Measurements from ENCODE around the gene ACTN2.

The ACTN2 gene

GRCh38 chr1:236795757-236796667 is 109.7 kb downstream of the ACTN2 start:
- peak overlapping the region; percentile 60 for H3K4me2 ChIP-seq (ENCODE audit: low read length, poor library complexity, severe bottlenecking)
- peak; percentile 71 for DNase-seq
- H3K27me3 ChIP-seq (ENCODE audit: control insufficient read depth in 1 of 2, insufficient read depth in 1 of 2, low read length in 2 of 2) = peaks cover 0 to 4% of the 10 kb centered on the region in 2 experiments
- H2BK5ac ChIP-seq (ENCODE audit: low read depth, low read length, poor library complexity, severe bottlenecking) = no peak overlapping the region
- peak overlapping the region; percentile 73 to 99 for H3K18ac ChIP-seq (ENCODE audit: low read depth in 1 of 2, low read length in 2 of 2)
- H4K8ac ChIP-seq (ENCODE audit: low read length) = peak overlapping the region; percentile 94
- H2AFZ ChIP-seq (ENCODE audit: low read depth, low read length) = peak overlapping the region; percentile 98
- H3K4ac ChIP-seq (ENCODE audit: low read depth in 1 of 2, low read length in 2 of 2) = peak overlapping the region; percentile 37 to 79
- 3% methylated on average over 36 of the region's 41 CpGs for WGBS
- H2BK120ac ChIP-seq (ENCODE audit: low read depth, low read length) = peak overlapping the region; percentile 21
- peak overlapping the region; percentile 85 to 100 for H3K4me3 ChIP-seq (ENCODE audit: insufficient read depth in 1 of 2, low read depth in 1 of 2, low read length in 2 of 2)
- H3K9ac ChIP-seq (ENCODE audit: low read length) = peak overlapping the region; percentile 99
- H2AK5ac ChIP-seq (ENCODE audit: low read length, severe bottlenecking) = no peak overlapping the region
- no peaks in the 10 kb centered on the region for H3K4me1 ChIP-seq (ENCODE audit: control insufficient read depth, insufficient read depth, low read depth, low read length)
- no peak overlapping the region for H2BK12ac ChIP-seq (ENCODE audit: low read length in 2 of 2)
- H3K36me3 ChIP-seq (ENCODE audit: control insufficient read depth in 1 of 2, insufficient read depth in 2 of 2, low read depth in 1 of 2, low read length in 2 of 2) = peaks cover 2 to 4% of the 10 kb centered on the region in 2 experiments
- no peak overlapping the region for H3K27ac ChIP-seq (ENCODE audit: low read length, poor library complexity, severe bottlenecking)
- no peaks in the 10 kb centered on the region for H3K9me3 ChIP-seq (ENCODE audit: control insufficient read depth, low read length)
- peak overlapping the region; percentile 87 for H4K91ac ChIP-seq (ENCODE audit: low read length)
- no peak overlapping the region for H3K23ac ChIP-seq (ENCODE audit: low read length in 2 of 2)
- peak overlapping the region in 1 of 2 experiments; percentile 80 for H3K14ac ChIP-seq (ENCODE audit: low read length in 2 of 2)
- peaks cover 13% of the 10 kb centered on the region for H3K79me1 ChIP-seq (replicated peaks; ENCODE audit: low read length, poor library complexity, severe bottlenecking)
- H2BK15ac ChIP-seq (ENCODE audit: low read depth, poor library complexity, severe bottlenecking) = no peak overlapping the region

GRCh38 chr1:236799001-236799400 is 112.7 kb downstream of the ACTN2 start:
- no peak overlapping the region for H4K8ac ChIP-seq (ENCODE audit: low read length)
- H3K4ac ChIP-seq (ENCODE audit: low read depth in 1 of 2, low read length in 2 of 2) = no peak overlapping the region
- DNase-seq = no peak
- no peak overlapping the region for H4K91ac ChIP-seq (ENCODE audit: low read length)
- H3K4me3 ChIP-seq (ENCODE audit: insufficient read depth in 1 of 2, low read depth in 1 of 2, low read length in 2 of 2) = no peak overlapping the region
- no peak overlapping the region for H2BK5ac ChIP-seq (ENCODE audit: low read depth, low read length, poor library complexity, severe bottlenecking)
- H3K23ac ChIP-seq (ENCODE audit: low read length in 2 of 2) = no peak overlapping the region
- WGBS = 100% methylated on average over 3 of the region's 5 CpGs
- no peak overlapping the region for H2BK15ac ChIP-seq (ENCODE audit: low read depth, poor library complexity, severe bottlenecking)
- H3K4me1 ChIP-seq (ENCODE audit: control insufficient read depth, insufficient read depth, low read depth, low read length) = no peaks in the 10 kb centered on the region
- H2AFZ ChIP-seq (ENCODE audit: low read depth, low read length) = no peak overlapping the region
- no peak overlapping the region for H3K9ac ChIP-seq (ENCODE audit: low read length)
- H3K27ac ChIP-seq (ENCODE audit: low read length, poor library complexity, severe bottlenecking) = no peak overlapping the region
- no peak overlapping the region for H3K4me2 ChIP-seq (ENCODE audit: low read length, poor library complexity, severe bottlenecking)
- no peak overlapping the region for H2BK12ac ChIP-seq (ENCODE audit: low read length in 2 of 2)
- H2BK120ac ChIP-seq (ENCODE audit: low read depth, low read length) = no peak overlapping the region
- H2AK5ac ChIP-seq (ENCODE audit: low read length, severe bottlenecking) = no peak overlapping the region
- H3K9me3 ChIP-seq (ENCODE audit: control insufficient read depth, low read length) = no peaks in the 10 kb centered on the region
- no peaks in the 10 kb centered on the region for H3K27me3 ChIP-seq (ENCODE audit: control insufficient read depth in 1 of 2, insufficient read depth in 1 of 2, low read length in 2 of 2)
- H3K79me1 ChIP-seq (replicated peaks; ENCODE audit: low read length, poor library complexity, severe bottlenecking) = peaks cover 32% of the 10 kb centered on the region
- H3K14ac ChIP-seq (ENCODE audit: low read length in 2 of 2) = no peak overlapping the region
- peaks cover 2 to 11% of the 10 kb centered on the region in 2 experiments for H3K36me3 ChIP-seq (ENCODE audit: control insufficient read depth in 1 of 2, insufficient read depth in 2 of 2, low read depth in 1 of 2, low read length in 2 of 2)
- no peak overlapping the region for H3K18ac ChIP-seq (ENCODE audit: low read depth in 1 of 2, low read length in 2 of 2)

DNA sequence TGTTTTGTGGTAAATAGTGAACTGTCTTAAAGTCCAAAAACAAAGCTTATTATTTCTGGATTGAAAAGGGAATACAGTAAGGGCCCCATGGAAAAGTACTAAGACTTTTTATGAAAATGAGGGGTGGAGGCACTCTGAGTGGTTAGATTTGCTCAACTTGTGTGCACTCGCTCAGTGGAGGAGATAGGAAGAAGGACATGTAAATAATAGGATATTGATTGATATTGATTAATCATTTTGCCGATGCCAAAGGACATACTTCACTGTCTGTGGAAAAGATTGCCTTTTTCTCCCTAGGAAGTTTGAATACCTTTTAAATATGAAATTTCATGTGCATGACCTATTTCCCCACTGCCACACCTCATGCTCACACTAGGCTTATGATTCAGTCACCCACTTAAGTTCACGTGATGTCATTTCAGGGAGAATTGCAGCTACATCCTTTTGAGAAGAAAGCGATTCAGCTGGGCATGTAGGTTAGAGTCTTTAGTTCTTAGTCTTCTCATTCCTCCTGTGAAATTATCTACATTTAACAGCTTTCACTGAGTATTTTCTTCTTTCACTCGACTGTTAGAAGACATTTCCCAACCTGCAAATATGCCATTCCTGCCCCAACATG is 113.8 kb downstream of the ACTN2 start:
- no peak overlapping the region for H2BK12ac ChIP-seq (ENCODE audit: low read length in 2 of 2)
- H3K4ac ChIP-seq (ENCODE audit: low read depth in 1 of 2, low read length in 2 of 2) = no peak overlapping the region
- WGBS = 75% methylated on average over 5 of the region's 5 CpGs
- H4K8ac ChIP-seq (ENCODE audit: low read length) = no peak overlapping the region
- DNase-seq = no peak
- no peak overlapping the region for H2BK15ac ChIP-seq (ENCODE audit: low read depth, poor library complexity, severe bottlenecking)
- no peak overlapping the region for H3K14ac ChIP-seq (ENCODE audit: low read length in 2 of 2)
- no peaks in the 10 kb centered on the region for H3K9me3 ChIP-seq (ENCODE audit: control insufficient read depth, low read length)
- H4K91ac ChIP-seq (ENCODE audit: low read length) = no peak overlapping the region
- no peaks in the 10 kb centered on the region for H3K4me1 ChIP-seq (ENCODE audit: control insufficient read depth, insufficient read depth, low read depth, low read length)
- no peak overlapping the region for H3K27ac ChIP-seq (ENCODE audit: low read length, poor library complexity, severe bottlenecking)
- H2BK120ac ChIP-seq (ENCODE audit: low read depth, low read length) = no peak overlapping the region
- no peak overlapping the region for H3K18ac ChIP-seq (ENCODE audit: low read depth in 1 of 2, low read length in 2 of 2)
- H2BK5ac ChIP-seq (ENCODE audit: low read depth, low read length, poor library complexity, severe bottlenecking) = no peak overlapping the region
- no peak overlapping the region for H2AFZ ChIP-seq (ENCODE audit: low read depth, low read length)
- no peak overlapping the region for H3K4me3 ChIP-seq (ENCODE audit: insufficient read depth in 1 of 2, low read depth in 1 of 2, low read length in 2 of 2)
- peaks cover 36% of the 10 kb centered on the region for H3K79me1 ChIP-seq (replicated peaks; ENCODE audit: low read length, poor library complexity, severe bottlenecking)
- no peak overlapping the region for H3K4me2 ChIP-seq (ENCODE audit: low read length, poor library complexity, severe bottlenecking)
- H3K9ac ChIP-seq (ENCODE audit: low read length) = no peak overlapping the region
- peaks cover 2 to 14% of the 10 kb centered on the region in 2 experiments for H3K36me3 ChIP-seq (ENCODE audit: control insufficient read depth in 1 of 2, insufficient read depth in 2 of 2, low read depth in 1 of 2, low read length in 2 of 2)
- no peak overlapping the region for H2AK5ac ChIP-seq (ENCODE audit: low read length, severe bottlenecking)
- H3K27me3 ChIP-seq (ENCODE audit: control insufficient read depth in 1 of 2, insufficient read depth in 1 of 2, low read length in 2 of 2) = no peaks in the 10 kb centered on the region
- no peak overlapping the region for H3K23ac ChIP-seq (ENCODE audit: low read length in 2 of 2)

- H3K4me3 ChIP-seq (ENCODE audit: insufficient read depth in 1 of 2, low read depth in 1 of 2, low read length in 2 of 2) = no peak overlapping the region
- H3K14ac ChIP-seq (ENCODE audit: low read length in 2 of 2) = no peak overlapping the region
- H3K79me1 ChIP-seq (replicated peaks; ENCODE audit: low read length, poor library complexity, severe bottlenecking) = peaks cover 38% of the 10 kb centered on the region
- no peak overlapping the region for H3K4ac ChIP-seq (ENCODE audit: low read depth in 1 of 2, low read length in 2 of 2)
- no peak overlapping the region for H3K4me2 ChIP-seq (ENCODE audit: low read length, poor library complexity, severe bottlenecking)
- no peak overlapping the region for H4K8ac ChIP-seq (ENCODE audit: low read length)
- H2AK5ac ChIP-seq (ENCODE audit: low read length, severe bottlenecking) = no peak overlapping the region
- H2BK12ac ChIP-seq (ENCODE audit: low read length in 2 of 2) = no peak overlapping the region
- H3K36me3 ChIP-seq (ENCODE audit: control insufficient read depth in 1 of 2, insufficient read depth in 2 of 2, low read depth in 1 of 2, low read length in 2 of 2) = peaks cover 5 to 19% of the 10 kb centered on the region in 2 experiments
- no peak overlapping the region for H3K27ac ChIP-seq (ENCODE audit: low read length, poor library complexity, severe bottlenecking)
- no peak for DNase-seq
- H3K27me3 ChIP-seq (ENCODE audit: control insufficient read depth in 1 of 2, insufficient read depth in 1 of 2, low read length in 2 of 2) = no peaks in the 10 kb centered on the region
- H3K9me3 ChIP-seq (ENCODE audit: control insufficient read depth, low read length) = no peaks in the 10 kb centered on the region
- no peak overlapping the region for H2BK15ac ChIP-seq (ENCODE audit: low read depth, poor library complexity, severe bottlenecking)
- no peak overlapping the region for H3K18ac ChIP-seq (ENCODE audit: low read depth in 1 of 2, low read length in 2 of 2)
- H3K23ac ChIP-seq (ENCODE audit: low read length in 2 of 2) = no peak overlapping the region
- no peak overlapping the region for H3K9ac ChIP-seq (ENCODE audit: low read length)
- no peak overlapping the region for H2BK5ac ChIP-seq (ENCODE audit: low read depth, low read length, poor library complexity, severe bottlenecking)
- no peak overlapping the region for H2BK120ac ChIP-seq (ENCODE audit: low read depth, low read length)
- H3K4me1 ChIP-seq (ENCODE audit: control insufficient read depth, insufficient read depth, low read depth, low read length) = no peaks in the 10 kb centered on the region
- no peak overlapping the region for H4K91ac ChIP-seq (ENCODE audit: low read length)
- H2AFZ ChIP-seq (ENCODE audit: low read depth, low read length) = no peak overlapping the region
Observed at GRCh38 chr1:236800623-236801022, 114.3 kb downstream of the ACTN2 start.

Data from mesenchymal stem cell (in vitro differentiated cells and primary cell).